ENCODE data around the gene GLIS1.

GRCh38 chr1:53687426-53687825 is 51.5 kb downstream of the GLIS1 start:
- TF ChIP-seq CTCF (IDR thresholded peaks at IDR 0.05; ENCODE audit: low read depth, low read length, poor library complexity, severe bottlenecking) (no peak), EZH2phosphoT487 (IDR thresholded peaks at IDR 0.05; ENCODE audit: borderline replicate concordance, low read length) (no peak)

Measured in DOHH2 (cell line).